Measurements from ENCODE around the gene FCER2.

FCER2 gene

GRCh38 chr19:7733376-7733775, 31.4 kb upstream of the FCER2 start:
- TF ChIP-seq CTCF (IDR thresholded peaks at IDR 0.05; ENCODE audit: borderline replicate concordance, control extremely low read depth, extremely low read depth, insufficient read depth, missing control alignments) = no peak
- DNase-seq (ENCODE audit: low spot score) = no peak
- in situ Hi-C loops (cut with MboI; ENCODE audit: low sequenced_read_pairs, unreplicated experiment) = no loop called here

GRCh38 chr19:7732045-7732444, 30.1 kb upstream of the FCER2 start, which contains the start of gene CLEC4G:
Gene CLEC4G (minus strand): TSS chr19:7732110. CDS start chr19:7732102, 8 bp downstream.
- DNase-seq (ENCODE audit: low spot score) = no peak
- in situ Hi-C loops (cut with MboI; ENCODE audit: low sequenced_read_pairs, unreplicated experiment) = no loop called here
- TF ChIP-seq CTCF (IDR thresholded peaks at IDR 0.05; ENCODE audit: borderline replicate concordance, control extremely low read depth, extremely low read depth, insufficient read depth, missing control alignments) = no peak

- DNase-seq (ENCODE audit: low spot score) = no peak
- TF ChIP-seq CTCF (IDR thresholded peaks at IDR 0.05; ENCODE audit: borderline replicate concordance, control extremely low read depth, extremely low read depth, insufficient read depth, missing control alignments) = no peak
- in situ Hi-C loops (cut with MboI; ENCODE audit: low sequenced_read_pairs, unreplicated experiment) = no loop called here
Measured at GRCh38 chr19:7731615-7732014, 29.7 kb upstream of the FCER2 start.

GRCh38 chr19:7731218-7731595, 29.3 kb upstream of the FCER2 start:
- in situ Hi-C loops (cut with MboI; ENCODE audit: low sequenced_read_pairs, unreplicated experiment) = no loop called here
- DNase-seq (ENCODE audit: low spot score) = no peak
- TF ChIP-seq CTCF (IDR thresholded peaks at IDR 0.05; ENCODE audit: borderline replicate concordance, control extremely low read depth, extremely low read depth, insufficient read depth, missing control alignments) = no peak

GRCh38 chr19:7730286-7731217, 28.6 kb upstream of the FCER2 start:
- DNase-seq (ENCODE audit: low spot score) = no peak
- in situ Hi-C loops (cut with MboI; ENCODE audit: low sequenced_read_pairs, unreplicated experiment) = no loop called here
- TF ChIP-seq CTCF (IDR thresholded peaks at IDR 0.05; ENCODE audit: borderline replicate concordance, control extremely low read depth, extremely low read depth, insufficient read depth, missing control alignments) = no peak

GRCh38 chr19:7729831-7730285, 27.9 kb upstream of the FCER2 start:
- no peak for TF ChIP-seq CTCF (IDR thresholded peaks at IDR 0.05; ENCODE audit: borderline replicate concordance, control extremely low read depth, extremely low read depth, insufficient read depth, missing control alignments)
- no peak for DNase-seq (ENCODE audit: low spot score)

More at GRCh38 chr19:7729831-7730285, 27.9 kb upstream of the FCER2 start:
- in situ Hi-C loops (cut with MboI; ENCODE audit: low sequenced_read_pairs, unreplicated experiment) = no loop called here

All from GM13976 (cell line).